Measurements from ENCODE around the gene PRDM13.

DNA sequence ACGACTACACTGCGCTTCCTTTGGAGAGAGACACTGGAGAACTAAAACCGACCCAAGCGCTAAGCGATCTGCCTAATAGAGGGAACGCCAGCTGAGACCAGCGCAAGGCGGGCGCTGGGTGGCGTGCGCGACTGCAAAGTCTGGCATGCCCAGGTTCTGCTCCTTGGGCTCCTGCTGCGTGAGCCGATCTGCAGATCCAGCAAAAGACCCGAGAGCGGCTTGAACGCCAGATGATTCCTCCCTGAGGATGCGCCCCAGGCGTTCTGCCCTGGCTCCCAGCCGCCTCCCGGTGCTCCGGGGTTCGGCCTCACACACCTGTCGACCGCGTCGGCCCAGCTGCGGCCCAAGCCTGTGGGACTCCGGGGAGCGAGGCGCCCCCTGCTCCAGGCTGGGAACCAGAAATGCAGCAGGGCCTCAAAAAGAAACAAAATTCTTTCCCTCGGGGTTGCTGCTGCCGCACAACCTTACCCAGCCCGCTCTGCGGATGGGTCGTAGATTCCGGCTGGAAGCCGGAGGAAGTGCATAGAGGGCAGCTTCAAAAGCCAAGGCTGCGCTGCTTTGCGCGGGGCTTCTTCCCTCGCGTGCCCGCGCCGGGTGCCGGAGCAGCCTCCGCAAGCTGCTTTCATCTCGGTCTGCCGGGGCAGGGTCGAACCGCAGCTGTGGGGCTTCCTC is 17.9 kb upstream of the PRDM13 start:
- no peak for TF ChIP-seq FOXM1 (IDR thresholded peaks at IDR 0.05; ENCODE audit: borderline replicate concordance, low read depth)
- TF ChIP-seq EP300 (IDR thresholded peaks at IDR 0.05; ENCODE audit: borderline replicate concordance), result no peak
- no peak for TF ChIP-seq NFIC (IDR thresholded peaks at IDR 0.05)
- TF ChIP-seq EGR1 (IDR thresholded peaks at IDR 0.05), result no peak

Data from Ishikawa (cell line).